ENCODE results near the gene BPIFA1. TPM values are rescaled to one million over a fixed set of nuclear protein-coding genes. Genes with fewer than 3 reads are reported as not detected.
A peak's percentile ranks its signal among the peaks of the same experiment; 100 is the strongest.

BPIFA1 gene
- total RNA-seq, 6 donors from 2014 or later, result 0.26 to 61.8 (median 2.6) TPM

GRCh38 chr20:33263784-33264183 lies 28.0 kb downstream of the BPIFA1 start:
- H3K36me3 ChIP-seq, result no peaks in the 10 kb centered on the region
- H3K4me1 ChIP-seq, result peaks cover 0 to 11% (median 3%) of the 10 kb centered on the region in 4 donors
- no peak overlapping the region for H3K4me3 ChIP-seq
- no peak overlapping the region for H3K27ac ChIP-seq
- H3K9me3 ChIP-seq, result no peaks in the 10 kb centered on the region
- peaks cover 0 to 1% (median 0%) of the 10 kb centered on the region in 4 donors for H3K27me3 ChIP-seq
- ATAC-seq (ENCODE audit: low FRiP score in 2 of 2), result no peak
- WGBS, 2 donors, result 84 to 90% methylated on average over 4 to 5 of the region's 5 CpGs
- TF ChIP-seq POLR2A (IDR thresholded peaks at IDR 0.05) (no peak), POLR2AphosphoS5 (IDR thresholded peaks at IDR 0.05) (no peak), CTCF (IDR thresholded peaks at IDR 0.05) (no peak), EP300 (IDR thresholded peaks at IDR 0.05) (no peak)
- DNase-seq, result no peak

- H3K4me3 ChIP-seq, result no peak overlapping the region
- H3K27me3 ChIP-seq, result peaks cover 0 to 1% (median 0%) of the 10 kb centered on the region in 4 donors
- H3K27ac ChIP-seq, result no peak overlapping the region
- H3K4me1 ChIP-seq, result peaks cover 0 to 3% (median 1%) of the 10 kb centered on the region in 4 donors
- no peaks in the 10 kb centered on the region for H3K9me3 ChIP-seq
- DNase-seq, result no peak
- TF ChIP-seq CTCF (IDR thresholded peaks at IDR 0.05), result no peak
- no peak for TF ChIP-seq POLR2A (IDR thresholded peaks at IDR 0.05)
- TF ChIP-seq POLR2AphosphoS5 (IDR thresholded peaks at IDR 0.05), result no peak
- no peaks in the 10 kb centered on the region for H3K36me3 ChIP-seq
- ATAC-seq (ENCODE audit: low FRiP score in 2 of 2), result peak; percentile 21 to 58
- 38 to 57% methylated on average over 3 of the region's 3 CpGs for WGBS, 2 donors
Observed at GRCh38 chr20:33267701-33268100, 31.9 kb downstream of the BPIFA1 start.

GRCh38 chr20:33272155-33272873 lies 36.5 kb downstream of the BPIFA1 start:
- no peaks in the 10 kb centered on the region for H3K9me3 ChIP-seq
- no peak overlapping the region for H3K4me3 ChIP-seq
- ATAC-seq (ENCODE audit: low FRiP score in 2 of 2) (no peak), DNase-seq (no peak)
- no peak for TF ChIP-seq POLR2A (IDR thresholded peaks at IDR 0.05)
- no peak for TF ChIP-seq EP300 (IDR thresholded peaks at IDR 0.05)
- TF ChIP-seq CTCF (IDR thresholded peaks at IDR 0.05), result no peak
- 83 to 87% methylated on average over 10 of the region's 10 CpGs for WGBS, 2 donors
- no peaks in the 10 kb centered on the region for H3K4me1 ChIP-seq
- no peak overlapping the region for H3K27ac ChIP-seq
- no peaks in the 10 kb centered on the region for H3K36me3 ChIP-seq
- no peaks in the 10 kb centered on the region for H3K27me3 ChIP-seq

GRCh38 chr20:33273117-33273851 lies 37.5 kb downstream of the BPIFA1 start:
- H3K4me3 ChIP-seq, result no peak overlapping the region
- H3K27me3 ChIP-seq, result no peaks in the 10 kb centered on the region
- no peak for DNase-seq
- 51 to 59% methylated on average over 13 of the region's 13 CpGs for WGBS, 2 donors
- no peaks in the 10 kb centered on the region for H3K36me3 ChIP-seq
- TF ChIP-seq EP300 (IDR thresholded peaks at IDR 0.05), result no peak
- TF ChIP-seq CTCF (IDR thresholded peaks at IDR 0.05), result no peak
- TF ChIP-seq POLR2A (IDR thresholded peaks at IDR 0.05), result no peak
- TF ChIP-seq POLR2AphosphoS5 (IDR thresholded peaks at IDR 0.05), result no peak
- H3K9me3 ChIP-seq, result no peaks in the 10 kb centered on the region
- ATAC-seq (ENCODE audit: low FRiP score in 2 of 2), result no peak
- H3K4me1 ChIP-seq, result no peaks in the 10 kb centered on the region
- no peak overlapping the region for H3K27ac ChIP-seq
